Ovary (tissue), 3 donors: ENCODE data around the gene FOXD2.

ENCODE experiments used
- POLR2A ChIP-seq: fragments of 450-650 bp; IDR thresholded peaks from one replicate; pipeline ENCODE4 v1.6.1; 2017; ENCODE audit warnings: antibody characterized with exemption, mild to moderate bottlenecking, moderate library complexity
- TF ChIP-seq, protein P1 (sequence below), 3 donors: fragments of 450-650 bp in 2 of 3; fragments of 200-600 bp in 1 of 3; IDR thresholded peaks; one replicate each; pipeline versions ENCODE4 v1.5.1 to v1.8.0; 2016 to 2022; ENCODE audit warnings: antibody characterized with exemption in 3 of 3, mild to moderate bottlenecking in 1 of 3
- donor health status: DM: no; HTN: no; CAD: no.

DNA sequence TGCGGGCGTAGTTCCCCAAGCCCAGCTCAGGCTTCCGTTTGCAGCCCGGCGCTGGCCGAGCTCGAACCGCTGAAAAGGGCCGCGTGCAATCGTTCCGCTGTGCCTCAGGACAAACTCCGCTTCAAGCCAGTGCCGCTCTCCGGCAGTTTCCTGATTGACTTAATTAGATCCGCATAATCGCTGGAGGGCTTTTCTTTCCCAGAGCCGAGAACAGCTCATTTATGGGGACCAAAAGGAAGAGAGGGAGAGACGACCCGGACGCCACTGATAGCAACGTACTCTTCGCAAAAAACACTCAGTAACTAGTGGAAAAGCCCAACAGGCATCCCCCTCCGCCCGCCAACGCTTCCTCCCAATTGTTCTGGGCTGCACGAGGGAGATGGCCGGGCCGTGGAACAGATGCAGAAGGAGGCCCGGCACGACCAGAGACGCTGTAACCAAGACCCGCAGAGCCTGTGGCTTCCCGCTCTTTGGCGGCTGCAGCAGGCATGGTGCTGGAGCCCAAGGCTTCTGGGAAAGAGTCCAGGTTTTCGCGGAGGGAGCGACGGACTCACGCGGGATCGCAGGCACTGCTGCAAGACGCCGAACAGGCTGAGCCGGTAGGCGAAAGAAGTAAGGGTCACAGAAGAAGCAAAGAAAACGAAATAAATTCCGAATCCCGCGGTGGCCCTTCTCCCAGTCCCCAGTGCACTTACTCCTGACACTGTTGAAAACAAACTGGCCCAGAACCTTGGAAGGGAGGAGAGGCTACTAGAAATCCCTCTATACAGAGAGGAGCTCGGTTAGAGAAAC, 3.6 kb upstream of the FOXD2 start:
- TF ChIP-seq, protein P1, sequence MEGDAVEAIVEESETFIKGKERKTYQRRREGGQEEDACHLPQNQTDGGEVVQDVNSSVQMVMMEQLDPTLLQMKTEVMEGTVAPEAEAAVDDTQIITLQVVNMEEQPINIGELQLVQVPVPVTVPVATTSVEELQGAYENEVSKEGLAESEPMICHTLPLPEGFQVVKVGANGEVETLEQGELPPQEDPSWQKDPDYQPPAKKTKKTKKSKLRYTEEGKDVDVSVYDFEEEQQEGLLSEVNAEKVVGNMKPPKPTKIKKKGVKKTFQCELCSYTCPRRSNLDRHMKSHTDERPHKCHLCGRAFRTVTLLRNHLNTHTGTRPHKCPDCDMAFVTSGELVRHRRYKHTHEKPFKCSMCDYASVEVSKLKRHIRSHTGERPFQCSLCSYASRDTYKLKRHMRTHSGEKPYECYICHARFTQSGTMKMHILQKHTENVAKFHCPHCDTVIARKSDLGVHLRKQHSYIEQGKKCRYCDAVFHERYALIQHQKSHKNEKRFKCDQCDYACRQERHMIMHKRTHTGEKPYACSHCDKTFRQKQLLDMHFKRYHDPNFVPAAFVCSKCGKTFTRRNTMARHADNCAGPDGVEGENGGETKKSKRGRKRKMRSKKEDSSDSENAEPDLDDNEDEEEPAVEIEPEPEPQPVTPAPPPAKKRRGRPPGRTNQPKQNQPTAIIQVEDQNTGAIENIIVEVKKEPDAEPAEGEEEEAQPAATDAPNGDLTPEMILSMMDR (IDR thresholded peaks at IDR 0.05), result no peak
- no peak for TF ChIP-seq POLR2A
